SJCRH30 (cell line): ENCODE results near the gene GPRASP2. TPM values are rescaled to one million over a fixed set of nuclear protein-coding genes. Genes with fewer than 3 reads are reported as not detected.
"Not testable (repeated sequence)": the region's sequence is repeated elsewhere in the genome, so short reads cannot be mapped to it uniquely, and the experiment has no call there.

ENCODE experiments used
- DNase-seq, 2 experiments: peaks; one replicate each; pipeline ENCODE4 v3.0.0-alpha.2; 2015 to 2020
- H3K27ac ChIP-seq: fragments of 250-450 bp; sonication (Bioruptor Pico); 2 replicates; pipeline ENCODE4 v1.5.1; 2020; ENCODE audit warnings: mild to moderate bottlenecking, moderate library complexity
- H3K27me3 ChIP-seq: fragments of 250-450 bp; sonication (Bioruptor Pico); 2 replicates; pipeline ENCODE4 v1.5.1; 2020; ENCODE audit warnings: mild to moderate bottlenecking, moderate library complexity
- H3K36me3 ChIP-seq: fragments of 250-450 bp; sonication (Bioruptor Pico); 2 replicates; pipeline ENCODE4 v1.5.1; 2020; ENCODE audit warnings: mild to moderate bottlenecking, moderate library complexity
- H3K4me1 ChIP-seq: fragments of 250-450 bp; sonication (Bioruptor Pico); 2 replicates; pipeline ENCODE4 v1.5.1; 2020; ENCODE audit warnings: mild to moderate bottlenecking, moderate library complexity
- H3K4me3 ChIP-seq: fragments of 250-450 bp; sonication (Bioruptor Pico); 2 replicates; pipeline ENCODE4 v1.5.1; 2020; ENCODE audit warnings: mild to moderate bottlenecking, moderate library complexity
- H3K9me3 ChIP-seq: fragments of 250-450 bp; sonication (Bioruptor Pico); replicated peaks from 2 replicates; pipeline ENCODE4 v1.5.1; 2020; ENCODE audit warnings: mild to moderate bottlenecking, moderate library complexity
- total RNA-seq: library from RNA; depleted of rRNA; stranded (reverse); fragments of >200 nt; shearing (Covaris generic); gene quantifications from 2 replicates; pipeline ENCODE4 v1.2.3, GENCODE V29; 2014

The GPRASP2 gene
- total RNA-seq, 1 experiment from 2014 or later = 7.4 TPM

GRCh38 chrX:102720237-102721168 lies 8.3 kb downstream of the GPRASP2 start, which contains the start of gene GPRASP3:
Gene GPRASP3, plus strand, starts transcription at chrX:102720743. Its CDS starts 28,253 bp downstream, at chrX:102748996.
- no peak for DNase-seq
- Histone ChIP-seq H3K27me3 (no peaks in the 10 kb centered on the region), H3K4me1 (no peaks in the 10 kb centered on the region), H3K9me3 (no peaks in the 10 kb centered on the region), H3K4me3 (no peak within 1 kb of the TSS), H3K36me3 (no peaks in the 10 kb centered on the region), H3K27ac (no peak within 1 kb of the TSS)

GRCh38 chrX:102721169-102721506 lies 8.9 kb downstream of the GPRASP2 start:
- H3K4me1 ChIP-seq, H3K27ac ChIP-seq, DNase-seq: not testable (repeated sequence)

GRCh38 chrX:102723456-102723855 lies 11.2 kb downstream of the GPRASP2 start:
- no peaks in the 10 kb centered on the region for H3K36me3 ChIP-seq
- no peaks in the 10 kb centered on the region for H3K4me1 ChIP-seq
- no peak overlapping the region for H3K27ac ChIP-seq
- no peak overlapping the region for H3K4me3 ChIP-seq
- DNase-seq = no peak
- H3K9me3 ChIP-seq = no peaks in the 10 kb centered on the region
- no peaks in the 10 kb centered on the region for H3K27me3 ChIP-seq

More at GRCh38 chrX:102721169-102721506, 8.9 kb downstream of the GPRASP2 start:
- not testable (repeated sequence) for H3K36me3 ChIP-seq, H3K9me3 ChIP-seq, H3K27me3 ChIP-seq, H3K4me3 ChIP-seq

DNA sequence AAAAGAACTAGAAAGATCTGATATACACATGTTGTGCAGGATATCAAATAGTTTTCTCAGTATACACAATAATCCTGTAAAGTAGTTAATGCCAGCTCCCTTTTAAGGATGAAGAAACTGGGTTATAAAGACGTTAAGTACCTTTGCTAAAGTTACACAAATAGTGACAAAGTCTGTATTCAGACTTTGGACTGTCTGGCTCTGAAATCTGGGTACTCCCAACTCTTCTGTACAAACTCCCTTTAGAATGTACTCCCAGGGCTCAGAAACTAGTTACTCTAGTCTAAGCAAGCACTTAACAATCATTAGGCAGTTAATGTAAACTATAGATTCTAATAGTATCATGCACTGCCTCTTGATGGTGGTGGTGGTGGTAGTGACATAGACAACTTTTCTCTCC lies 15.5 kb downstream of the GPRASP2 start:
- no peaks in the 10 kb centered on the region for H3K9me3 ChIP-seq
- no peaks in the 10 kb centered on the region for H3K27me3 ChIP-seq
- no peaks in the 10 kb centered on the region for H3K36me3 ChIP-seq
- H3K27ac ChIP-seq = no peak overlapping the region
- DNase-seq = no peak
- no peak overlapping the region for H3K4me3 ChIP-seq
- no peaks in the 10 kb centered on the region for H3K4me1 ChIP-seq

GRCh38 chrX:102728646-102729045 lies 16.4 kb downstream of the GPRASP2 start:
- H3K9me3 ChIP-seq = no peaks in the 10 kb centered on the region
- DNase-seq = no peak

DNA sequence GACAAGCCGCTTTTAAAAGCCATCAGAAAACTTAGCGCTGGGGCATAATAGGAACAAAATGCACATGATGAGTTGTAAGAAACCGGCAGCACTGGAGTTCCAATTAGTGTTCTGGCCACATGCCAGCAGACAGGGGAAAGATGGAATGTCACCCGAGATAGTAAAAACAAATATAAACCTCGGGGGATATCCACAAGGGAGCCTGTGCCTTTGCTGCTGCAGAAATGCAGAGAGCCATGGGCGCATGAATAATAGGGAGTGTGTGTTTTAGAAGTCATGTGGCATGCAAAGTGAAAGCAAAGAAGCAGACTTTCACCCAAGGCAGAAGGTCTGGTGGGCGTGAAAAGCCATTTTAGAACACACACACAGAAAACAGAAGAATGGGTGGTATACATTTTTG lies 27.4 kb downstream of the GPRASP2 start:
- H3K27ac ChIP-seq = peak overlapping the region; percentile 68
- H3K4me1 ChIP-seq = peaks cover 3% of the 10 kb centered on the region; the same call in 1 of the 2 replicates
- DNase-seq = peak; percentile 72 to 82
- no peaks in the 10 kb centered on the region for H3K27me3 ChIP-seq
- H3K4me3 ChIP-seq = peak overlapping the region; percentile 18; the same call in 1 of the 2 replicates
- H3K36me3 ChIP-seq = no peaks in the 10 kb centered on the region
- no peaks in the 10 kb centered on the region for H3K9me3 ChIP-seq

More at GRCh38 chrX:102728646-102729045, 16.4 kb downstream of the GPRASP2 start:
- Histone ChIP-seq H3K27ac (no peak overlapping the region), H3K27me3 (no peaks in the 10 kb centered on the region), H3K4me1 (no peaks in the 10 kb centered on the region), H3K4me3 (no peak overlapping the region), H3K36me3 (no peaks in the 10 kb centered on the region)

DNA sequence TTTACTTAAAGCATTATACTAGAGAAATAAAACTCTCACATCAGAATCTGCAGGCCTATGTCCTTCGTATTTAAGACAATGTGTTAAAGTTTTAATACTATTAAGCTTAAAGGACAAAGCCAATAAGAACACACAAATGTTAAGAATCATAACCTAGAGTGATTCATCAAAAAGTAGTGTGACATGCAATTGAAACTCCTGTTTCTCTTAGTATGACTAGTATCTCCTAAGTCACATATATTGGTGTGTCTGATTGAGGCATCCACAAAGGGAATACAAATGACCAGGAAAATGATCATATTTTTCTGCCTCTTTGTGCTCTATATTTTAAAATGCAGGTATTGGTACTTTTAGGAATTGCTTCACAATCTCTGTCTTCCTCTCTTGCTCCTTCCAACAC lies 32.1 kb downstream of the GPRASP2 start:
- DNase-seq = no peak
- Histone ChIP-seq H3K36me3 (no peaks in the 10 kb centered on the region), H3K27ac (no peak overlapping the region), H3K4me1 (peaks cover 3% of the 10 kb centered on the region; the same call in 1 of the 2 replicates), H3K4me3 (no peak overlapping the region), H3K9me3 (no peaks in the 10 kb centered on the region), H3K27me3 (no peaks in the 10 kb centered on the region)

DNA sequence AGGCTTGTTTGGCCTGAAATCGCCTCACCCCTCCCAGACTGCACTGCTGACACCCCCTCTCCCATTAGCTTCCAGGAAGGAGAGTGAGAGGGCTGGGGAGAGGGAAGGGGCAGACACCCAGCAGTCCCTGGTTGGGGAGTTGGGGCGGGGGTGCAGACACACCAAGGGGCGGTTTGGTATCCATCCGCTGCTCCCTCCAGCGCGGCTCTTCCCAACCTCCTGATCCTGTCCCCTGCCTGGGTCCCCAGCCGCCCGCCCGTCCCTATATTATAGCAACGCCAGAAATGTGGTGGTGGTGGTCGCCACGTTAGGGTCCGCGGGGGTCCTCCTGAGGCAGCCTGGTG lies 33.2 kb downstream of the GPRASP2 start:
- Histone ChIP-seq H3K4me3 (no peak overlapping the region), H3K9me3 (no peaks in the 10 kb centered on the region), H3K27me3 (no peaks in the 10 kb centered on the region), H3K27ac (no peak overlapping the region), H3K36me3 (no peaks in the 10 kb centered on the region), H3K4me1 (no peaks in the 10 kb centered on the region)
- DNase-seq = no peak

- Histone ChIP-seq H3K27ac (no peak overlapping the region), H3K4me1 (no peaks in the 10 kb centered on the region)
- DNase-seq = no peak
Observed at GRCh38 chrX:102745857-102746584, 33.8 kb downstream of the GPRASP2 start.

DNA sequence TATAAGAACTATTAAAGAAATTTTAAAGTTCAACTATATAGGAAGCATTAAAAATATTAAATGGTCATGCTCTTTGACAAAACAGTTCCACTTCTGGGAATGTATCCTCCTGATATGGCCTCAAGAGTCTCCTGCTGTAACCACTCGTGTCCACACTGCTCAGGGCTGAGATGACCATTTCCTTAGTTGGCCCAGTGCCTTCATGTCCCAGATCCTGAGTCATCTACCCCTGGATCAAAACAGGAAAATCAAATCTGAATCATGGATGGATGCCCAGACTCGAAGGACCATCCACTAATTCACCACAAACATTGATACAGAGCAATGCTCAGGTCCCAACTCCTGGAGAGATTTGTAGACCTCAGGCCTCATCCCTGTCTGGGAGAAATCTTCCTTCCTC lies 53.0 kb downstream of the GPRASP2 start:
- H3K36me3 ChIP-seq = no peaks in the 10 kb centered on the region
- H3K27me3 ChIP-seq = no peaks in the 10 kb centered on the region
- H3K9me3 ChIP-seq = no peaks in the 10 kb centered on the region
- no peak for DNase-seq
- no peak overlapping the region for H3K4me3 ChIP-seq
- no peak overlapping the region for H3K27ac ChIP-seq
- no peaks in the 10 kb centered on the region for H3K4me1 ChIP-seq

More at GRCh38 chrX:102745857-102746584, 33.8 kb downstream of the GPRASP2 start:
- no peaks in the 10 kb centered on the region for H3K36me3 ChIP-seq
- H3K9me3 ChIP-seq = no peaks in the 10 kb centered on the region
- no peaks in the 10 kb centered on the region for H3K27me3 ChIP-seq
- no peak overlapping the region for H3K4me3 ChIP-seq

DNA sequence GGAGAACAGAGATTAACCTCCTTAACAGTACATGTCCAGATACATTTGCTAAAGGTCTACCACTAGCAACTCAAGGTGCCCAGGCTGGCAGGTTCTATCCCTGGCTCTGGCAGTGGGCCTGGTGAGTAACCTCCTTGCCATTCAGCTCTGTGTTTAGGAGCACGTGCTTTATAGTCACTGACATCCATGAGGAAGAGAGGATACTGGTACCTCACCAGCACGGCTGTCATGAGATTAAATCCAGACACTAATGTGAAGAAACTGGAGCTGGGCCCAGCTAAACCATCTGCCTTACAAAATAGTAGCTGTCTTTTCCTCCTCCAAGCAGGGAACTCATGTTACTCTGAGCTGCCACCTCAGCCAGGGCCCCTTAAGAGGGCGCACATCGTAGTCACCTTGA lies 53.6 kb downstream of the GPRASP2 start:
- no peak for DNase-seq
- Histone ChIP-seq H3K36me3 (no peaks in the 10 kb centered on the region), H3K4me1 (no peaks in the 10 kb centered on the region)

DNA sequence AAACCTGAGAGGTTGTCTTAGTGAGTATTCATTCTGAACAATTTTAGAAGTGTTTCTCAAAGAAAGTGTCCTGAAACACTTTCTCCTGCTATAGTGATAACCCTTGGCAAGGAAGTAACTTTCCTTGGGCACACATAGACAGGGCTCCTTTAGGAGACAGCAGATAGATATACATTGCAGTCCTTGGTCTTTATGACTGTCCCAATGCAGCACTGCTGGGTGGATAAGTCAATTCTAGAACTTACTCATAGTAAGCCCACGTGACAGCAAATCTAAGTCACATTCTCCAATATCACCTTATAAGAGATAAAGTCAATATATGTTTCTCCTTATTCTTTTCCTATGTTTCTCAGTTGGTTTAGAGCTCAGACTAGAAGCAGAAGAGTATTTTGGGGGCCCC lies 55.0 kb downstream of the GPRASP2 start:
- no peaks in the 10 kb centered on the region for H3K36me3 ChIP-seq
- H3K9me3 ChIP-seq = no peaks in the 10 kb centered on the region
- H3K27ac ChIP-seq = no peak overlapping the region
- no peak overlapping the region for H3K4me3 ChIP-seq
- H3K27me3 ChIP-seq = no peaks in the 10 kb centered on the region
- no peaks in the 10 kb centered on the region for H3K4me1 ChIP-seq
- no peak for DNase-seq

More for the DNA sequence above, 53.6 kb downstream of the GPRASP2 start:
- no peaks in the 10 kb centered on the region for H3K27me3 ChIP-seq
- no peak overlapping the region for H3K4me3 ChIP-seq
- no peaks in the 10 kb centered on the region for H3K9me3 ChIP-seq
- H3K27ac ChIP-seq = no peak overlapping the region
